Measurements from ENCODE around the gene PLXNA4.

- no peak for TF ChIP-seq EZH2 (IDR thresholded peaks at IDR 0.05; ENCODE audit: low read length)
- TF ChIP-seq, protein P1, sequence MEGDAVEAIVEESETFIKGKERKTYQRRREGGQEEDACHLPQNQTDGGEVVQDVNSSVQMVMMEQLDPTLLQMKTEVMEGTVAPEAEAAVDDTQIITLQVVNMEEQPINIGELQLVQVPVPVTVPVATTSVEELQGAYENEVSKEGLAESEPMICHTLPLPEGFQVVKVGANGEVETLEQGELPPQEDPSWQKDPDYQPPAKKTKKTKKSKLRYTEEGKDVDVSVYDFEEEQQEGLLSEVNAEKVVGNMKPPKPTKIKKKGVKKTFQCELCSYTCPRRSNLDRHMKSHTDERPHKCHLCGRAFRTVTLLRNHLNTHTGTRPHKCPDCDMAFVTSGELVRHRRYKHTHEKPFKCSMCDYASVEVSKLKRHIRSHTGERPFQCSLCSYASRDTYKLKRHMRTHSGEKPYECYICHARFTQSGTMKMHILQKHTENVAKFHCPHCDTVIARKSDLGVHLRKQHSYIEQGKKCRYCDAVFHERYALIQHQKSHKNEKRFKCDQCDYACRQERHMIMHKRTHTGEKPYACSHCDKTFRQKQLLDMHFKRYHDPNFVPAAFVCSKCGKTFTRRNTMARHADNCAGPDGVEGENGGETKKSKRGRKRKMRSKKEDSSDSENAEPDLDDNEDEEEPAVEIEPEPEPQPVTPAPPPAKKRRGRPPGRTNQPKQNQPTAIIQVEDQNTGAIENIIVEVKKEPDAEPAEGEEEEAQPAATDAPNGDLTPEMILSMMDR (optimal IDR thresholded peaks at IDR 0.05 in 1 of 3, IDR thresholded peaks at IDR 0.05 in 1 of 3, conservative IDR thresholded peaks at IDR 0.05 in 1 of 3; ENCODE audit: extremely low read depth in 1 of 3, insufficient read depth in 2 of 3, low read length in 3 of 3) = no peak
These were observed 461.9 kb downstream of the PLXNA4 start for GRCh38 chr7:132114411-132114810.

Measured in keratinocyte (primary cell).